Left forelimb (tissue), 1 donor: ENCODE results near the gene NR2F1-AS1.
"Not testable (repeated sequence)": the region's sequence is repeated elsewhere in the genome, so short reads cannot be mapped to it uniquely, and the experiment has no call there.

Experiments used
- DNase-seq: peaks from one replicate; pipeline ENCODE4 v3.0.0-alpha.2; 2018; ENCODE audit warnings: low spot score

NR2F1-AS1 gene

DNA sequence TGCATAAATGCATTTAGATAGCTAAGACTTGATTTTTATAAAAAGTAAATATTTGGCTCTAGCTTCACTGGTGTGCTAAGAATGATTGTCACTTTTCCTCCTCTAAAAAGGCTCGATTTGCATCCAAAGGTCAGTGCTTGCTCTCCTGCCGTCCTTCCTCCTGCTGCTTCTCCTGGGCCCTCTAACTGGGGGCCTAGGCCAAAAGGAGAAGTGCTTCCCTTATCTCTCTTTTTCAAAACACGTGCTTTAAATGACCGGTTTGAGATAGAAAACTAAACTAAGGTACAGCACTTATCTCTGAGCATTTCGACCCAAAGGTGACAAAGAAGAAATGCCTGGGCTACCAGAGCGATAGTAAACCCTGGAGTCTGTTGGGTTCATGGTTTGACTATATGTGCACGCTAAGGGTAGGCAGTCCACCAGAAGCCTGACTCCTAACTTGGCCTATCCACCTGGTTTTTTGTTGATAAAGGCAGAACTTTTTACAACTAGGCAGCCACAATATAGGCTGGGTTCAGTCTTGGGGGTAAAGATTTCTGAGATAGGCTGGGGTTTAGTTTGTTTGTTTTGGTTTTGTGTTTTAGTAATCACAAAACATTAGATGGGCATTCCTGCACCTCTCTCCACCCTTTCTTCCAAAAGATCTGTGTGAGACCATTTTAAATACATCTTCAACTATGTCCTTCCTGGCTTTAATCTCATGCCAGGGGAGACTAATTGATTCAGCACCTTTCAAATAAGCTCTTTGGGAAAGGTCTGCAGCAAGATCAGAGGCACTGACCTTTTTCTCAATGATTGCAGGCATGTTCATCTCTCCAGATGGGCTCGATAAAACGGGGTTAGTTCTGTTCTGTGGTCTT lies 3.8 kb downstream of the NR2F1-AS1 start:
- DNase-seq = no peak

DNA sequence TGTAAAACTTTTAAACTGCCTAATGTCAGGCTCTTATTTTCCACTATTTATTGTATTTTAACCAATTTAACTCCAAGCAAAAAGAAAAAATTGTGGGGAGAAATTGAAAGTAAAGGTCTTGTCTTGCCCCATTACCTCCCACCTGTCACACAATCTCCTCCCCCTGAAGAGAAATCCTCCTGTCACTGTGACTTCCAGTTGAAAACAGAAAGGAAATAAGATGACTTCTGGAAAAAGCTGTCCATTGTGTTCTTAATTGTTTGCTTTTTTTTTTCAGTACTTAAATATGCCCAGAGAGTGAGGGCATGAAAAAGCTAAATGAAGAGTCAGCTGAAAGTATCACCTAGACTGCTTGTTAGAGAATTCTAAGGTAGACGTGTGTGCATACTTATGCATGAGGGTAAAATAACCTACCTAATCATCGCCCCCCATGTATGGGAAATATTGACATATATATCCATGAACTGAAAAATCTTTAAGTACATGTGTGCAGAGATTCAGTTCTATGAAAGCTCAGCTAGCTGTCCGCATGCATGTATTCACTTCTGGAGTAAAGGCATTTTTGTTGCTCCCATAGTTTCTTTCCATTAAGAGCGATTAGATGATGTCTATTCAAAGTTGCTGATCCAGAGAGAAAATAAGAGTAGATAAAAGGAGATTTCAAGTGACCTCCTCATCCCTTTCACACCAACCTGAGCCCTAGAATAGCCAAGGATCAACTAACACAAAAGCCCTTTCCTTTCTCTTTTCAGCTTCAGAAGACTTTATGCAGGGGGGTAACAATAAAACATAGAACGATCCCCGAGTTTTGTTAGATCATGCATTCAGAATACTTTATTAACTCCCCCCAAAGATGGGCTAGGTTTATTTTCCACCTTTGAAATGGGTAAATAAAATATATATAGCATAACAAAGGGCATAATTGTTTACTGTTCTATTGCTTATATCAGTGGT lies 5.3 kb downstream of the NR2F1-AS1 start:
- DNase-seq = no peak

GRCh38 chr5:93574491-93575305 lies 6.3 kb downstream of the NR2F1-AS1 start:
- DNase-seq = no peak

- DNase-seq = no peak
Observed at GRCh38 chr5:93573354-93574351, 7.4 kb downstream of the NR2F1-AS1 start.

- DNase-seq = no peak
Observed at GRCh38 chr5:93572608-93573353, 8.2 kb downstream of the NR2F1-AS1 start.

DNA sequence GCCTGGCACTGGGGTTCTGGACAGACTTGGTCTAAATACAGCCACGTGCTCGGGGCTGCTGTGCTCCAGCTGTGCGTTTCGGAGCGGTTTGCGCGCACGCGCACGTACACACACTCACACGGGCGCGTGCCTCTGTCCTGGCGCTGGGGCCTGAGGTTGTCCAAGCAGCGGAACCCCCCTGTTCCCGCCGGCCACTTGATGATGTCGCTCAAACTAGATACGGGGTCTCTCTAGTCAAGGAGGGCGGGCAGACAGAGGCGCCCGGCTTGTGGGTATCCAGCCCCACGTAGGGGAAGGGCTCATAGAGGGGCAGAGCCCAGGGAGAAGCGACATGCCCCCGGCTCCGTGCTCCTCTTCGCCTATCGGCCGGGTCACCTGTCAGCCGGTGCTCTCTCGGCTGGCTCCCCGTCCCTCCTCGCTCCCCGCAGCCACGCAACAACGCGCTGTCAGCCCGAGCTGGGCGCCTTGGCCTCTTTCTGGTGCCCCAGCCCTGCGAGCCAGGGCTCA lies 8.9 kb downstream of the NR2F1-AS1 start:
- no peak for DNase-seq

GRCh38 chr5:93571114-93571949 lies 9.7 kb downstream of the NR2F1-AS1 start:
- no peak for DNase-seq

- DNase-seq = no peak
Observed at GRCh38 chr5:93570294-93571113, 10.5 kb downstream of the NR2F1-AS1 start.

DNA sequence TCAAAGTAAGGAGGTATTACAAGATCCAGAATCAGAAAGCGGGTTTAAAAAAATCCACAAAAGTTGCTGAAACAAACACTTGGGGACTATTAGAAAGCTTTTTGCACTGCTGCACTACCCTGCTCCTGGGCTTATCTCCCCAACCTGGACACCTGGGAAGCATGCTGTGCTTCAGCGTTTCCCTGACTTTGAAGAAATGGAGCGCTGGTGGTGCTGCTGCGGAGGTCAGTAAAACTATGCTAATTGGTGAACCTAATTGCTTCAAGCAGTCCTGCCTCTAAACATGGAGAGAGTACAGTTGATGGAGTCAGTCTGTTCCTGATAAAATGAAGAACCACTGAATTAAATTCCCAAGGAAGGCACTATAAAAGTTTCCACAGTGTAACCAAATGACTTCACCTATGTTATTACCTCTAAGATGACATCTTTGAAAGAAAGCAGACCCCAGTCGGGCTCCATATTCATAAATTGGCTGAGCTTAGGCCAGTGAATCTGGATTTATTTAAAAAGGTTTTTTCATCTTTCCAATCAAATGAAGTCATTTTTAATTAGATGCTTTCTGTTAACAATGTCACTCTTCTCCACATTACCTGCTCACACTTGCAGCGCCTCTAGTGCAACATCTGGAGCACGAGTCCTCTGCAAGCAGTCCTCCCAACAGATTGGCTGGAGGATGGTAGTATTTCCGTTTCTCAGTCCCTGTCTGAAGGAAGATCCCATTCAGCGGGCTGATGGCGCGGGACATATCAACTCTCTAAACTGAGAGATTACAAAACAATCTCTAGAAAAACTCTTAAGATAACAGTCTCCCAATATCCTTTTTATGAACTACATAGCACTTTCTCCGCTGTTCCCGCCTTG lies 11.5 kb downstream of the NR2F1-AS1 start:
- no peak for DNase-seq

- DNase-seq = no peak
Observed at GRCh38 chr5:93567424-93567823, 13.6 kb downstream of the NR2F1-AS1 start.

- DNase-seq = no peak
Observed at GRCh38 chr5:93566091-93566490, 14.9 kb downstream of the NR2F1-AS1 start.

DNA sequence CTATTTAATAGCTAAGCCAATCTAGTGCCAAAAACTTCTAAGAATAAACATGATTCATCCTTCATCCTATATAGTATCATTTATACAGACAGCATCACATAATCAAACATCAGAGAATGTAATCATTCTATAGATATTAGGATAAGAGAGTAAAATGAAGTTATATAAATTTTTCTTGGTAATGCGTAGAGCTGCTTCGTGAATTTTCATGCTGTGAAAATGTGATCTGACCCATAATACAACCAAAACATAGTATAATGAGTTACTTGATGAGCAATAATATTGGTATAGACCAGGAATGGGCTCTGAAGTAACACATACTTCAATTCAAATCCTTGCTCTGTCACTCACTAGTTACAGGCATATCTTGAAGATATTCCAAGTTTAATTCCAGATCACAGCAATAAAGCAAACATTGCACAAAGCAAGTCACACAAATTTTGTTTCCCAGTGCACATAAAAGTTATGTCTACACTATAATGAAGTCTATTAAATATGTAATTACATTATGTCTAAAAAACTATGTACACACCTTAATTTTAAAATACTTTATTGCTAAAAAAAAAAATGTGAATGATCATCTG lies 23.9 kb downstream of the NR2F1-AS1 start:
- no peak for DNase-seq

DNA sequence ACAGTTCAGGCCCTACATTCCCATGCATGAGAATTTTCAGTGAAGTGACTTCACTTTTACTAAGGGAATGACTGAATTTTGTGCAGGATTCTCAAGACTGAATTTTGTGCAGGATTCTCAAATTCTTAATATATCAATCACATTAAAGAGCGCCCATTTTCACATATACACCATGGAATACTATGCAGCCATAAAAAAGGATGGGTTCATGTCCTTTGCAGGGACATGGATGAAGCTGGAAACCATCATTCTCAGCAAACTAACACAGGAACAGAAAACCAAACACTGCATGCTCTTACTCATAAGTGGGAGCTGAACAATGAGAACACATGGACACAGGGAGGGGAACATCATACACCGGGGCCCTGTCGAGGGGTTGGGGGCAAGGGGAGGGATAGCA lies 31.4 kb downstream of the NR2F1-AS1 start:
- DNase-seq = not testable (repeated sequence)

DNA sequence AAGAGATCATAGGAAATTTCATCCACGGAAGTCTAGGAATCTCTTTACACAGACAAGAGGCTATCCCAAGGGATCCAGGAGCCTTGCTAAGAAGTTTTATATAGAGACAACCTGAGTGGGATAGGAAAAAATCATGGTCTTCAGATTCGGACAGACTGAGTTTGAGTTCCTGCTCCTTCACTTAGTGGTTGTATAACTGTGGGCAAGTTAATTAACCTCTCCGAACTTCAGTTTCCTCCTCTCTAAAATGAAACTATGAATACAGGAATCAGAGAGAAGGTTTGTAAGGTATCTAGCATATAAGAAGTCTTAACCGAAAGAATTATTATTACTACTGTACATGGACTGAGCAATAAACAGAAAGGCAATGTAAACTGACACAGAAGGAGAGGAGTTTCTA lies 35.1 kb downstream of the NR2F1-AS1 start:
- no peak for DNase-seq

GRCh38 chr5:93532370-93532769 lies 48.6 kb downstream of the NR2F1-AS1 start:
- peak; percentile 77 for DNase-seq

- DNase-seq = not testable (repeated sequence)
Observed at GRCh38 chr5:93521815-93522214, 59.2 kb downstream of the NR2F1-AS1 start.

GRCh38 chr5:93519740-93520139 lies 61.3 kb downstream of the NR2F1-AS1 start:
- no peak for DNase-seq
